ENCODE results near the gene MKS1.

Gene MKS1

GRCh38 chr17:58200024-58200633, 18.9 kb downstream of the MKS1 start:
- Histone ChIP-seq H3K4me1 (ENCODE audit: low read length) (peaks cover 5% of the 10 kb centered on the region; the same call in 1 of the 2 replicates), H3K4me3 (ENCODE audit: low read length) (peak overlapping the region; percentile 62)
- TF ChIP-seq CTCF (IDR thresholded peaks at IDR 0.05; ENCODE audit: low read depth, low read length) (peak; percentile 82), EZH2phosphoT487 (IDR thresholded peaks at IDR 0.05; ENCODE audit: low read depth) (no peak)

GRCh38 chr17:58196610-58197009, 22.4 kb downstream of the MKS1 start:
- Histone ChIP-seq H3K9me3 (ENCODE audit: insufficient read depth, low read length) (no peaks in the 10 kb centered on the region), H3K4me3 (ENCODE audit: low read length) (no peak overlapping the region), H3K36me3 (replicated peaks; ENCODE audit: low read depth, low read length) (no peaks in the 10 kb centered on the region), H3K4me1 (ENCODE audit: low read length) (peaks cover 13% of the 10 kb centered on the region), H4K20me1 (ENCODE audit: insufficient read depth, low read length) (no peaks in the 10 kb centered on the region), H3K27ac (ENCODE audit: low read length) (no peak overlapping the region), H3K27me3 (ENCODE audit: low read depth, low read length) (peaks cover 11% of the 10 kb centered on the region; the same call in 1 of the 2 replicates), H3K4me2 (ENCODE audit: low read length) (no peak overlapping the region), H3K79me2 (ENCODE audit: low read length) (no peaks in the 10 kb centered on the region), H2AFZ (ENCODE audit: low read depth, low read length) (no peak overlapping the region), H3K9ac (ENCODE audit: low read length) (no peak overlapping the region)
- TF ChIP-seq EZH2phosphoT487 (IDR thresholded peaks at IDR 0.05; ENCODE audit: low read depth) (no peak), CTCF (IDR thresholded peaks at IDR 0.05; ENCODE audit: low read depth, low read length) (no peak)

More at GRCh38 chr17:58200024-58200633, 18.9 kb downstream of the MKS1 start:
- Histone ChIP-seq H3K36me3 (replicated peaks; ENCODE audit: low read depth, low read length) (no peaks in the 10 kb centered on the region), H4K20me1 (ENCODE audit: insufficient read depth, low read length) (no peaks in the 10 kb centered on the region), H3K27me3 (ENCODE audit: low read depth, low read length) (peaks cover 11% of the 10 kb centered on the region; the same call in 1 of the 2 replicates), H3K9me3 (ENCODE audit: insufficient read depth, low read length) (no peaks in the 10 kb centered on the region), H3K27ac (ENCODE audit: low read length) (no peak overlapping the region), H2AFZ (ENCODE audit: low read depth, low read length) (peak overlapping the region; percentile 83; the same call in 1 of the 2 replicates), H3K79me2 (ENCODE audit: low read length) (no peaks in the 10 kb centered on the region), H3K4me2 (ENCODE audit: low read length) (peak overlapping the region; percentile 70), H3K9ac (ENCODE audit: low read length) (no peak overlapping the region)

- Histone ChIP-seq H3K9me3 (ENCODE audit: insufficient read depth, low read length) (no peaks in the 10 kb centered on the region), H3K27ac (ENCODE audit: low read length) (no peak overlapping the region), H3K4me3 (ENCODE audit: low read length) (no peak overlapping the region), H2AFZ (ENCODE audit: low read depth, low read length) (no peak overlapping the region), H3K4me2 (ENCODE audit: low read length) (no peak overlapping the region), H3K4me1 (ENCODE audit: low read length) (peaks cover 13% of the 10 kb centered on the region), H3K79me2 (ENCODE audit: low read length) (no peaks in the 10 kb centered on the region), H3K36me3 (replicated peaks; ENCODE audit: low read depth, low read length) (no peaks in the 10 kb centered on the region), H4K20me1 (ENCODE audit: insufficient read depth, low read length) (no peaks in the 10 kb centered on the region), H3K9ac (ENCODE audit: low read length) (no peak overlapping the region), H3K27me3 (ENCODE audit: low read depth, low read length) (peaks cover 11% of the 10 kb centered on the region; the same call in 1 of the 2 replicates)
- TF ChIP-seq CTCF (IDR thresholded peaks at IDR 0.05; ENCODE audit: low read depth, low read length), result no peak
- TF ChIP-seq EZH2phosphoT487 (IDR thresholded peaks at IDR 0.05; ENCODE audit: low read depth), result no peak
Observed at GRCh38 chr17:58195518-58196123, 23.4 kb downstream of the MKS1 start.

GRCh38 chr17:58193641-58194255, 25.3 kb downstream of the MKS1 start:
- H2AFZ ChIP-seq (ENCODE audit: low read depth, low read length), result no peak overlapping the region
- peaks cover 9% of the 10 kb centered on the region; the same call in 1 of the 2 replicates for H3K27me3 ChIP-seq (ENCODE audit: low read depth, low read length)
- H3K4me3 ChIP-seq (ENCODE audit: low read length), result no peak overlapping the region
- H3K36me3 ChIP-seq (replicated peaks; ENCODE audit: low read depth, low read length), result no peaks in the 10 kb centered on the region
- H3K9ac ChIP-seq (ENCODE audit: low read length), result no peak overlapping the region
- no peaks in the 10 kb centered on the region for H4K20me1 ChIP-seq (ENCODE audit: insufficient read depth, low read length)
- H3K27ac ChIP-seq (ENCODE audit: low read length), result no peak overlapping the region
- no peak overlapping the region for H3K4me2 ChIP-seq (ENCODE audit: low read length)
- no peak for TF ChIP-seq EZH2phosphoT487 (IDR thresholded peaks at IDR 0.05; ENCODE audit: low read depth)
- no peak for TF ChIP-seq CTCF (IDR thresholded peaks at IDR 0.05; ENCODE audit: low read depth, low read length)
- no peaks in the 10 kb centered on the region for H3K79me2 ChIP-seq (ENCODE audit: low read length)
- H3K4me1 ChIP-seq (ENCODE audit: low read length), result peaks cover 8% of the 10 kb centered on the region; the same call in 1 of the 2 replicates
- no peaks in the 10 kb centered on the region for H3K9me3 ChIP-seq (ENCODE audit: insufficient read depth, low read length)
